Measurements from ENCODE around the gene SATB1.

The SATB1 gene

DNA sequence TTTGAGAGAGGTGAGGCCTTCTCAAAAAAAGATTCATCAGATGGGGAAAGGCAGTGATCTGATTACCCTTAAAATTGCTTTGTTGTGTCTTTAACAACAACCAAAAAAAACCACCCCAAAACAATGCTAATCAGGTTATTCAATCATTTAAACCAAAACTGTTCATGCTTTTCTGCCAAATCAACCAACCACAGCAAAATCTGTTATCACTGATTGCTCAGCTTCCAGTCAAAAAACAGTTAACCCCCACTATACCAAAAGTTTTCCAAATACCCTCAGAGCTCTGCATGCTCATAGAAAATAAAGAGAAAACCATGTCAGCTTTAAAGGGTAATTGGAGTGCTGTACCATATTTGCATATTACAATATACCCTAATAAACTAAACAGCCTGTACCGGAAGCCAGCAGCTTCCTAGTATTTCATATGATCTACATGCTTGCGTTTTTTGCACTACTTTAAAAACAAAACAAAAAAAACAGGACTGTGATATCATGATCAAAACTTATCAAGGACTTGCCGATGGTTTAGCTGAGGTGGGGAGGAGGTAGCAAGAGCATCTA, 22.8 kb downstream of the SATB1 start:
- no peak for DNase-seq
- TF ChIP-seq POLR2A (IDR thresholded peaks at IDR 0.05; ENCODE audit: low read length) (no peak), GATA1 (IDR thresholded peaks at IDR 0.05; ENCODE audit: low read depth, low read length) (no peak)

DNA sequence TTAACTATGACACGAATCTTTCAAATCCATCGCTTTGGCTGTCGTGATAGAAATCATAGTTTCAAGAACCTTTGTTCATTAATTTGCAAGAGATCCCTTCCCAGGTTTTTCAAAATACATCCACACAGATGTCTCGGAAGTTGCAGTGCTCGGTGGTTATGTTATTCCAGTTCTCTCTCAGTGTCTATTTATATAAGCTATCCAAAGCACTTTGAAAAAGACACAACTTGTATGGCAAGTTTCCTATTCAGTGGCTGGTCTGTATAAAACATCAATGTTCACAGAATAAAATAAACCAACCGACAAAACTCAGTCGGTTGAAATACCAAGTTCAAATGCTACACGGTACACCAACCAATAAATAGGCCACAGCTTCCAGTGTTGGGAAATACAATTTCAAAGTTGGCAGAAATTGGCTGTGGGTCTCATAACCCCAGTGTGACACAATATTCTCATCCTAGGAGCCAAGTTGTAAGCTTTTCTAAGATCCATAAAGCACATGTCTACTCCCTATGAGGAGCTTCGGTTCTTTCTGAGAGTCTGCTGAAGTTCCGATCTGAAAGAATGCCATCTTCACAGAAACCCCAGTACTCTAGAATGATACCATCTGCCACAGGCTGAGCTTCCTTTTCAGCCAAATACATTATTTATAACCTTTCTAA, 23.7 kb downstream of the SATB1 start:
- TF ChIP-seq GATA1 (IDR thresholded peaks at IDR 0.05; ENCODE audit: low read depth, low read length) (no peak), POLR2A (IDR thresholded peaks at IDR 0.05; ENCODE audit: low read length) (no peak)
- DNase-seq: no peak

DNA sequence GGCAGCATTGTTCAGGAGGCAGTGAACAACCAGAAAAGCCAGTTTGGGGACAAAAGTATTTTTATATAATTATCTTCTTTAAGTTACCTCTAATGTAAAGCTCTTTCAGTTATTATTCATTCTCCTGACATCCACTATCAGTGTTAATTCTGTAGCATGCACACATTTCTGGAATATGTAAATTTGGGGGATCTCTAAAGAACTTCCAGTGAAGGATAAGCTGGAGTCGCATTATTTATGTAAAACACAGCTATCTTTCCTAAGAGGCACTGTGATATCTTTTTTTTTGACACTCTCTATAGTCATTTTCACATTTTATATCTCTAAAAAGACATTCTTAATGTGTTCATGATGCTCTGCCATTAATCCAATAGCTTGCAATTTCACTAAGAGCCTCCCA, 26.7 kb downstream of the SATB1 start:
- TF ChIP-seq GATA1 (IDR thresholded peaks at IDR 0.05; ENCODE audit: low read depth, low read length): no peak
- TF ChIP-seq POLR2A (IDR thresholded peaks at IDR 0.05; ENCODE audit: low read length): no peak
- DNase-seq: no peak

DNA sequence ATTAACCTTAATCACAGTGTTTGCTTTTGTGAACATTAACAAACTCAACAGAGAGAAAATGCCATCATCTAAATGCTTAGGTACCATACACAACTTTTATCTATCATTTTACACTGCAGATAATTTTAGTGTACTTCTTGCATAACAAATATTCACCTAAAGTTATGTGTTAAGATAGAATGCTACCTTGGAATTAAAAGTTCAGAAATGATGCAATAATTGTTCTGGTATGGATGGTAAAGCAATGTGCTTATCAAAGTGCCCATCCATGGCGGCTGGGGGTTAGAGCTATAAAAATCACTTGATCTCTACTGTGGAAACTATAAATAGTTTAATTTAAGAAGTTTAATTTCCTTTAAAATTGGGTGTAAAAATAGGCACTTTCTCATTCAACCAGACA, 28.7 kb downstream of the SATB1 start:
- TF ChIP-seq POLR2A (IDR thresholded peaks at IDR 0.05; ENCODE audit: low read length) (no peak), GATA1 (IDR thresholded peaks at IDR 0.05; ENCODE audit: low read depth, low read length) (no peak)
- DNase-seq: no peak

DNA sequence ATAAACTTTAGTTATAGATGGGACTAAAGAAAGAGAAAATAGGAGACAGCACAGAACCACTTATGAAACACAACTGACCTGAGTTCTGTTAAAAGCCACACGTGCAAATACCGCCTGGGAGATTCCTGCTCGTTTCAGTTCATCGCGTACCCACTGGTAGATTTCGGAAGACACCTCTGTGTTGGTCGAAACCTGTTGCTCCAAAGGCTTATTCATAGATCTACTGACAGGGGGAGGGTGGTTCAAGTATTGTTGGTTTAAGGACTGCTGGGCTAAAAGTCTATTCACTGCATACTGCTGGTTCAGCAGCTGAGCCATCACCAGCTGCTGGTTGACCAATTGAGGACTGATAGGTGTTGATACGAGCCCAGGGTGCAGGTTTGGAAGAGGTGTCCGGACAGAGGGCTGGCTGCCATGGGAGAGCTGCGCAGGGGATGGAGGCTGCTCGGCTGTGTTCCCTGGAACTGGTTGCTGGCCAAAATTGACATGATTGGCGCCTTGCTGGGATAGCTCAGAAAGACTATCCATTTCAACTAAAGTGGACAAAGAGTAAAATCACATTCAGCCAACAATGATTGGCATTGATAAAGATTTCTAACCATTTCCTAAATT, 30.6 kb downstream of the SATB1 start:
- DNase-seq: no peak
- TF ChIP-seq POLR2A (IDR thresholded peaks at IDR 0.05; ENCODE audit: low read length) (no peak), GATA1 (IDR thresholded peaks at IDR 0.05; ENCODE audit: low read depth, low read length) (no peak)

DNA sequence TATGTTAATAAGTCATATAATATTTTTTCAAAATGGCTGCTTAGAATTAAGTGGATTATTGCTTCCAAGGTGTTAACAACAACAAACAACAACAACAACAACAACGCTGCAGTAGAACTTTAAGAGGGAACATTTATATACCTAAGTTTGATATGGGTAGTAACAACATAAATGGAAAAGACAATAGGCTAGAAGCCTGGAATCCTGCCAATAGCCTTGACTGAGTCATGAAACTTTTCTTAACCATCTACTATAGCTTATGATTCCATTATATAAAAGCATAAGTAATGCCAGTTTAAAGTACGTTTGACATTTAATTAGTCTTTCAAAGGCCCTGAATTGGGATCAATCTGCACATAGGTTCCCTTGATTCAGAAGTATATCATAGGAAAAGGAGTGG, 31.2 kb downstream of the SATB1 start:
- DNase-seq: no peak
- TF ChIP-seq GATA1 (IDR thresholded peaks at IDR 0.05; ENCODE audit: low read depth, low read length) (no peak), POLR2A (IDR thresholded peaks at IDR 0.05; ENCODE audit: low read length) (no peak)

DNA sequence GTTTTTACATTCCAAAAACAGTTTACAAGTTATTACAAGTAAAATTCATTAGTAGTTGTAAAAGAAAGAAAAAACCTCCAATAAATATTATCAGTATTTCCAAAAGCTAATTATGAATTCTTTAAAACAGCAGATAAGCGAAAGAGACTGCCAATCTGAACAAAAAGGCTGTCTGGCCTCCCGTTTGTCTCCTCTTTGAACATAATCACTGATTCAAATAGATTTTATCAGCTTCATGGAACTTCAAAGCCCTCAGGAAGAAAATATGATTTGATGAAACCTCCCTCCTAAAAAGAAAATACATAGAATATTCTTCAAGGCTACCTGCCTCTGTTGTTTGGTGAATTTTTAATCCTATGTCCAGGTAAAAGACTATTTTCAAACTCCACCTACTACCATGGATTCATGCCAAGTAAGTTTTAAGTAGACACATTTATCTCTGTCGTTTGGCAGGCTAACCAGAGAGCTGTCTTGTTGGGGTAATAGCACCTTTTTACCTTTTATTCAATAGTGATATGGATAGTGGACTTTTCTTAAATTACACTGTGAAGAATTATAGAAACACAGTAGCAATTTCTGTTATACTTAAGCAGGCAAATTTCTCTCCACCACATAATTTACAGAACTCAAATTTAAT, 35.0 kb downstream of the SATB1 start:
- DNase-seq: no peak
- TF ChIP-seq POLR2A (IDR thresholded peaks at IDR 0.05; ENCODE audit: low read length): no peak
- TF ChIP-seq GATA1 (IDR thresholded peaks at IDR 0.05; ENCODE audit: low read depth, low read length): no peak

DNA sequence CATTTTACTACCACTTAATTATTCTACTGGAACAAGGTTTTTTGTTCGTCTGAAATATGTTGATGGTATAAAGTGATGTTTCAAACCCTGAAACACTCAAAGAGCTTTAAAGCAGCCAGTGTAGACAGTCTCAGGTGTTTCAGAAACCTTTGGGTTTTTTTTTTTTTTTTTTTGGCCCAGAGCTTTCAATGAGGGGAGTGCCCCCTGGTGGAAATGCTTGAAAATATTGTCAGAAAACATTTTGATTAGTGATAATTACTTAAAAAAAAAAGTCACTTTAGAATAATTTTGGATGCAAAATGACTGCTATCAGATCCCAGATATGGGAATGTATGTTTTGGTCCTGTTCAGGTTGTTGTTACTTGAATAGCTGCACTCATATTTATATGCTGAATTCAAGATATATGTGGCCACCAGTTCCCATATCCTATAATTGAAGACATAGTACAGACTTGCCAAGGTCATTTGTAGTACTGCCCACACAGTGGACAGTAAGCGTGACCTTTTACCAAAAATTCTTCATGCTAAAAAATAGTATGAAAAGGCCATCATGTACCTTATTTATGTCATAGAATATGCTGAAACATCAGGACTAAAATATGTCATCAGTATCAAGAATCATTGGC, 35.9 kb downstream of the SATB1 start:
- peak; percentile 11 to 48 for DNase-seq
- TF ChIP-seq POLR2A (IDR thresholded peaks at IDR 0.05; ENCODE audit: low read length): no peak
- no peak for TF ChIP-seq GATA1 (IDR thresholded peaks at IDR 0.05; ENCODE audit: low read depth, low read length)

DNA sequence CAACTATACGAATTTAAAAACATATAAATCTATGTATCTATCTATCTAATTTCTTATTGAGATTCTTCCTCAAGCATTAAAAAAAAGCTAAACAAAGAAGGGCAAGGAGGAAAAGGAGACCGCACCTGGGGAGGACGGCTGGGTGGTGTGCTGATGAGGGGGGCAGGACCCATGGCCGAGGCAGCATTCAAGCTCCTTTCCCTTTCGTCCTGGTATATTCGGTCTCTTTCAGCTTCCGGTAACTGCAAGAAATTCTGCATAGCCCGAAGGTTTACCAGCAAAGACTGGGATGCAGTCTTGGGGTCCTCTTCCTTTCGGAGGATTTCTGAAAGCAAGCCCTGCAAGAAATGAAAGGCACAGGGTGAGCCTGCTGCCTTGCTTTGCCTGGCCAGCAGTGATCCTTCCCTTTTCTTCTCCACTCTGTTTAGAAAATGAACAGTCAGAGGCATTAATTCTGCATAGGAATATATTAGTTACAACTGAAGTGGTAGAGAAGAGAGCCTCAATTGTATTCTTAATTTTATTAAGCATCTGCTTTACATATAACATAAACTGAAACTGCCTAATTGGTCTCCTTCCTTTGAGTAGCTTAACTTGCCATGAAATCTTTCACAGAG, 38.8 kb downstream of the SATB1 start:
- TF ChIP-seq GATA1 (IDR thresholded peaks at IDR 0.05; ENCODE audit: low read depth, low read length): no peak
- no peak for TF ChIP-seq POLR2A (IDR thresholded peaks at IDR 0.05; ENCODE audit: low read length)
- no peak for DNase-seq

DNA sequence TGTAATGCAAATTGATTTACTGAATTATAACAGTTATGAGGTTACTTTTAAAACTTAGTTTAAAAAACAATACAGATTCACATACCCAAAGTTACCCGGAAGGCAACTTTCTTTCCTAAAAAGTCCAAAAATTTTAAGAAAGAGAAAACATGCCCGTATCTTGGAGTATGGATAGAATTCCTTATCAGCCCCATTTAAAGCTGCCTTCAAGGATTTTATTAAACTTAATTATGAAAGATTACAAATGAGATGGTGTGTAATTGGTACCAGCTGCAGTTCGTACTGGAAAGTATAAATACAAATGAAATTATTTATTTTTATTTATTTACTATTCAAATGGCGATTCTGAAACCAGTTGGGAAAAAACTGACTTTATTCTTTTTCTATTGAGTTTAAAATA, 39.4 kb downstream of the SATB1 start:
- no peak for DNase-seq
- TF ChIP-seq GATA1 (IDR thresholded peaks at IDR 0.05; ENCODE audit: low read depth, low read length) (no peak), POLR2A (IDR thresholded peaks at IDR 0.05; ENCODE audit: low read length) (no peak)

DNA sequence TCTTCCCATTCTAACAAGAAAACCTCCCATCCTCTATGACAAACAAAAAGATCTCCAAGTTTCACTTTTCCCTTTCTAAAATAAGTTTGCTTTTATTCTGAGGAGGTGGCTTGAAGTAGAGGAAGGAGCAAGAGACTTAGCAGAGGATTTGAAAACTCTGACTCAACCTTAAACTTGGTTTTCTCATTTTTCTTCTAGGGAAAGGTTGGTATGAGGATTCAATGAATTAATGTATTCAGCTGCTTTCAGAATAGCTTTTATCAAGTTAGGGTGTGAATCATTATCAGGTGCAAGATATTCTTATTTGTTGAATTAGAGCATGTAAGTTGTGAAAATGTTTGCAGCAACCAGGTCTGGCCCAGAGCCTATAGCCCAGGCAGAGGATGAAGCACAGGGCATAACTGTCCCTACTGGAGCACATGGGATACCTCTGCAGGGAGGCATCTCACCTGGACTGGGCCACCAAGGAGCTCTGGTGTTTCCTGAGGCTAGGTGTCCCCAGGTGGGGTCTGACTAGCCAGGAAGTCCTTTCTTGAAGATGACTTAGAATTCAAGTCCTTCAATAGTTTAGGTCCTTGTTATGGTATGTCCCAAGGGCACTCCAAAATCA, 42.3 kb downstream of the SATB1 start:
- DNase-seq: no peak
- no peak for TF ChIP-seq POLR2A (IDR thresholded peaks at IDR 0.05; ENCODE audit: low read length)
- TF ChIP-seq GATA1 (IDR thresholded peaks at IDR 0.05; ENCODE audit: low read depth, low read length): no peak

DNA sequence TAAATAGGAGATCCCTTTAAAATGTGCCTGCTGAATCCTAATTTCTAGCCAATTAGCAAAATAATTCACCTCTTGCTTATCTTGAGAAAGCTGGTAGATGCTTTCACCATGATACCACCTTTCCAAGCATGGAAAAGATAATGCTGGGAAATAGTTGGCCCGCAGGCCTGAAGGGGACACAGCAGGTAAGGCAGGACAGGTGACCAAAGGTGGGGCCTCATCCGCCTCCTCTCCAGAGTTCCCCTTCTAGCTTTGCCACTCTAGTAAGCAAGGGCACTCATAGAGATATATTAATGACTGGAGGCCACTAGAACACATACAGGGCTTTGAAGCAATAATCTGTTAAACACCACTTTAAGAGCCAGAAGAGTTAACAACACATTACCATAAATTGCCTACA, 45.5 kb downstream of the SATB1 start:
- no peak for TF ChIP-seq GATA1 (IDR thresholded peaks at IDR 0.05; ENCODE audit: low read depth, low read length)
- no peak for TF ChIP-seq POLR2A (IDR thresholded peaks at IDR 0.05; ENCODE audit: low read length)
- no peak for DNase-seq

DNA sequence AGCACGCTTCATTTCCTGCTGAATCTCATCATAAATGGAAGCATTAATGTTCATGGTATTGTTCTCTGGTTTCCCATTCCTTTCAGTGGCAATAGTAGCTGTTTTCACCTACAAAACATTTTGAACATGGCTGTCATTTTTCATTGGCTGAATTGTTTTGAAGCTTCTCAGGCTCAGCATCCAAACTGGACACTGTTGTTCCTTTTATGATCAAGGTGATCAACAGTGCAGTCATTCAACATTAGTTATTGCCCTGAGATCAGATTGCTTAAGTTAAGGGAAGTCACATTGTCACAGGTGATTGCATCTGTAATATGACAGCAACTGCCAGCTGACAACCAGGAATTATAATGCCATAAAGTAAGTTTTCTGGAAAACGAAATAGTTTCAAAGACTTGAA, 46.9 kb downstream of the SATB1 start:
- TF ChIP-seq POLR2A (IDR thresholded peaks at IDR 0.05; ENCODE audit: low read length): no peak
- TF ChIP-seq GATA1 (IDR thresholded peaks at IDR 0.05; ENCODE audit: low read depth, low read length): no peak
- DNase-seq: no peak

Data from erythroblast (primary cell).